Thyroid gland (tissue), 4 donors: ENCODE results near the gene CCL21. TPM values are rescaled to one million over a fixed set of nuclear protein-coding genes. Genes with fewer than 3 reads are reported as not detected.

Source experiments
- DNase-seq, 2 donors: peaks; one replicate each; pipeline ENCODE4 v3.0.0-alpha.2; 2019
- H3K27ac ChIP-seq, 3 donors: fragments of 200-600 bp; sonication (generic); 1 replicate in 2 of 3; 2 replicates in 1 of 3; pipeline ENCODE4 v1.5.1; 2016 to 2019; ENCODE audit warnings: mild to moderate bottlenecking in 1 of 3, moderate library complexity in 1 of 3
- H3K27me3 ChIP-seq: fragments of 200-600 bp; sonication (generic); one replicate; pipeline ENCODE4 v1.5.1; 2019
- H3K36me3 ChIP-seq, 2 donors: fragments of 200-600 bp; sonication (generic); one replicate each; pipeline ENCODE4 v1.5.1; 2016 to 2019
- H3K4me1 ChIP-seq, 2 donors: fragments of 200-600 bp; sonication (generic); one replicate each; pipeline ENCODE4 v1.5.1; 2017 to 2019
- H3K4me3 ChIP-seq, 3 donors: fragments of 200-600 bp; sonication (generic); replicated peaks in 1 of 3; 1 replicate in 2 of 3; 2 replicates in 1 of 3; pipeline ENCODE4 v1.5.1; 2016; ENCODE audit warnings: mild to moderate bottlenecking in 1 of 3
- H3K9me3 ChIP-seq: fragments of 200-600 bp; sonication (generic); one replicate; pipeline ENCODE4 v1.5.1; 2017
- CTCF ChIP-seq, 6 experiments: fragments of 200-600 bp in 3 of 6; fragments of 450-650 bp in 3 of 6; sonication (generic) in 3 of 6; IDR thresholded peaks; one replicate each; pipeline ENCODE4 v1.5.1; 2016 to 2019; ENCODE audit warnings: antibody characterized with exemption in 6 of 6, mild to moderate bottlenecking in 2 of 6, inconsistent platforms in 1 of 6, moderate library complexity in 1 of 6
- POLR2A ChIP-seq, 2 donors: fragments of 450-650 bp; IDR thresholded peaks; one replicate each; pipeline ENCODE4 v1.6.1; 2017; ENCODE audit warnings: antibody characterized with exemption in 2 of 2, mild to moderate bottlenecking in 2 of 2, moderate library complexity in 1 of 2
- WGBS, 2 donors: methylation state at CpG; one replicate each; pipeline ENCODE4 v1.1.5; 2017; 5-methylcytosine and 5-hydroxymethylcytosine counted together
- intact Hi-C: fragments of 100-400 bp; cut with DNase I; formaldehyde crosslinking; loops from one replicate; pipeline ENCODE4 v1.15.1; 2023
- total RNA-seq, 4 donors: library from RNA; depleted of rRNA; stranded (reverse); fragments of >200 nt; gene quantifications; one replicate each; pipeline ENCODE4 v1.2.3, GENCODE V29; 2016

The CCL21 gene
- total RNA-seq, 4 donors from 2014 or later = 196 to 1,821 (median 617) TPM

- peaks cover 4 to 11% of the 10 kb centered on the region in 2 donors for H3K4me1 ChIP-seq
- no peaks in the 10 kb centered on the region for H3K36me3 ChIP-seq
- no peak overlapping the region for H3K27ac ChIP-seq
- H3K27me3 ChIP-seq = no peaks in the 10 kb centered on the region
- WGBS, 2 donors = 83 to 88% methylated on average over 1 of the region's 1 CpG
- TF ChIP-seq POLR2A (IDR thresholded peaks at IDR 0.05) (no peak), CTCF (IDR thresholded peaks at IDR 0.05) (no peak)
- no peaks in the 10 kb centered on the region for H3K9me3 ChIP-seq
- DNase-seq = no peak
- intact Hi-C loops = no loop called here
- H3K4me3 ChIP-seq = no peak overlapping the region
Measured at GRCh38 chr9:34671307-34671706, 38.6 kb downstream of the CCL21 start.

DNA sequence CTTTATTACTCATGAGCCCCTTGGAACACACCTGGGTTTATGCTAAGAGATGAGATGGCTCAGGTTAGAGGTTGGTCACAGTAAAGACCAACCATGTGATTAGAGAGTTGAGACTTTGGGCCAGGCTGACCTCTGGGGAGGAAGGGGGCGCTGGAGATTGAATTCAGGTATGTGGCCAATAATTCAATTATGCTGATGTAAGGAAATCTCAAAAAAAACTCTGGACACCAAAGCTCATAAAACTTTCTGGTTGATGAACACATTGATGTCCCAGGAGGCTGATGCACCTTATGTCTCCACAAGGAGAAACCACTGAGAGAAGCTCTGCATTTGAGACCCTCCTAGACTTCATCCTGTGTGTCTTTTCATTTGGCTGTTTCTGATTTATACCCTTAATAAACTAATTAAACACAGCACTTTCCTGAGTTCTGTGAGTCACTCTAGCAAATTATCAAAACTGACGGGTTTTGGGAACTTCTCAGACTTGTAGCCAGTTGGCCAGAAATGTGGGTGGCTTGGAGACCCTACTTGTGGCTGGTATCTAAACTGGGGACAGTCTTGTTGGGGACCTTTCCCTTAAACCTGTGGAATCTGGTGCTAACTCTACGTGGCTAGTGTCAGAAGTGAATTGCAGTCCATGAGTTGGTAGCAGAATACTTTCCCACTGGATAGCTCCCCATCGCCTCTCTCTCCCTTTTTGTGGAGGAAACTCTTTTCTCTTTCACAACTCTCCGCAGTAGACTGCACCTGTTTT is 40.0 kb downstream of the CCL21 start:
- TF ChIP-seq CTCF (IDR thresholded peaks at IDR 0.05) = no peak
- TF ChIP-seq POLR2A (IDR thresholded peaks at IDR 0.05) = no peak
- Histone ChIP-seq H3K4me1 (peaks cover 4 to 13% of the 10 kb centered on the region in 2 donors), H3K36me3 (no peaks in the 10 kb centered on the region), H3K4me3 (no peak overlapping the region), H3K27ac (no peak overlapping the region), H3K27me3 (no peaks in the 10 kb centered on the region), H3K9me3 (no peaks in the 10 kb centered on the region)
- DNase-seq = no peak
- intact Hi-C loops = no loop called here
- 91 to 96% methylated on average over 5 of the region's 5 CpGs for WGBS, 2 donors

GRCh38 chr9:34665381-34666250 is 44.3 kb downstream of the CCL21 start:
- Histone ChIP-seq H3K4me1 (peaks cover 4 to 19% of the 10 kb centered on the region in 2 donors), H3K9me3 (no peaks in the 10 kb centered on the region), H3K27ac (peak overlapping the region; percentile 94 to 99 (median 98)), H3K4me3 (peak overlapping the region; percentile 29 to 73 (median 66)), H3K36me3 (no peaks in the 10 kb centered on the region), H3K27me3 (no peaks in the 10 kb centered on the region)
- peak; percentile 96 for DNase-seq
- TF ChIP-seq POLR2A (IDR thresholded peaks at IDR 0.05) (peak; percentile 82 to 86), CTCF (IDR thresholded peaks at IDR 0.05) (peak in 1 of 6 experiments; percentile 30)
- intact Hi-C loops = no loop called here
- 2 to 4% methylated on average over 31 to 46 of the region's 55 CpGs for WGBS, 2 donors

DNA sequence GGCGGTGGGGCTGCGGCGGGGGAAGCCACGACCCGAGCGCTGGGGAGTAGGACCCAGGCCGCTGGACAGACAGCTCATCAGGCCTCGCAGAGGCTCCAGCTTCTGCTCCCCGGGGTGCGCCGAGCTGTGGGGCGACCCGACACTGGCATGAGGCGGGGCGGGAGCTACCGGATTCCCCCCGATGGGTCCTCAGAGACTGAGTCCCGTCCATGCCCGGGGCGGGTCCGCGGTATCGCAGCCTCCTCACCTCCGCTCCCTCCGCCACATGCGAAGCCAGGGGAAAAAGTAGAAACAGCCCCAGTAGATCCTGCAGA is 44.9 kb downstream of the CCL21 start:
- Histone ChIP-seq H3K9me3 (no peaks in the 10 kb centered on the region), H3K27ac (peak overlapping the region; percentile 93 to 99 (median 98)), H3K4me3 (peak overlapping the region in 2 of 3 donors; percentile 49 to 73), H3K36me3 (no peaks in the 10 kb centered on the region), H3K27me3 (no peaks in the 10 kb centered on the region), H3K4me1 (peaks cover 4 to 19% of the 10 kb centered on the region in 2 donors)
- intact Hi-C loops = no loop called here
- no peak for DNase-seq
- 0 to 4% methylated on average over 4 to 9 of the region's 26 CpGs for whole genome bisulfite sequencing, 2 donors
- TF ChIP-seq POLR2A (IDR thresholded peaks at IDR 0.05) = no peak
- TF ChIP-seq CTCF (IDR thresholded peaks at IDR 0.05) = no peak
